GF-D8 (cell line): ENCODE measurements around the gene SMCHD1.
"Not testable (repeated sequence)": the region's sequence is repeated elsewhere in the genome, so short reads cannot be mapped to it uniquely, and the experiment has no call there.

Experiments used
- DNase-seq: peaks from one replicate; lab custom pipeline; 2025; lab: John Stamatoyannopoulos, UW

The SMCHD1 gene

DNA sequence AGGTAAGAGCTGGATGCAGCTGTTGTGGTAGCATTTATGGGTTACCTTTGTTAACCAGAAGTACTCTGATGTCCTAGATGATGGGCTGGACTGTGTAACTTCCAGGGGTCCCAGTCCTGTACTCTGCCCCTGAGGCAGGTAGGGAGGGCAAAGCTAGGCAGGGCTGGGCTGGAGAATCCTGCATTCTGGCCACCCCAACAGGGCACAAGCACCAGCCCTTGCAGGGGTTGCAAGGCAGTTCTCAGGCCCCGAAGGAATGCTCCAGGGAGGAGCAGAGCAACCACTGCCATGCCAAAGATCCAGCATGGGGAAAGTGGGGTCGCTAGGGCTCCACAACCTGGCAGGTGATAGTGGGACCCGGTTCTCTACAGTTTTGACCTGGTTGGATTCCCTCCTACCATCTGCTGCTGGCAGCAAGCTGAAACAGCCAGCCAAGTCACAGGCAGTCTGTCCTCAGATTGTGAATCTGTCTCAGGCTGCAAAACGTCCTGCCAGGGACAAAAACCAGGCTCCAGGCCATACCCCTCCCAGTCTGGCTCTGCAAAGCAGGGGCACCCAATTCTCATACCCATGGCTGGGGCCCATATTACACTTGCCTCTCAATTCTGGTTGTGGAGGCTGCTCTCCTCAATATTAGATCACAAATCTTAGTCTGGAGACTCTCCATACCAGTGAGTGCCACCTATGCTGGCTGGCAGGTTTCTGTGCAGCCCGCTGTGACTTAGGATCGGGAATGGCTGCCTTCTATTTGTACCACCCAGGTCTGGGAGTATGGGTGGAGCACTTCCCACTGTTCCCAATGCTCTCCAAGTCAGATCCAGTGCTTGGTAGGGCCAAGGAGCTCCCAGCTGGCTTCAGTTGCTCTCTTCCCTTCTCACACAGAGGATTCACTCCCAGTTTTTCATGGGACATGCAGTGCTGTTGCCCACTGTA, 61.1 kb downstream of the SMCHD1 start:
- DNase-seq: no peak

DNA sequence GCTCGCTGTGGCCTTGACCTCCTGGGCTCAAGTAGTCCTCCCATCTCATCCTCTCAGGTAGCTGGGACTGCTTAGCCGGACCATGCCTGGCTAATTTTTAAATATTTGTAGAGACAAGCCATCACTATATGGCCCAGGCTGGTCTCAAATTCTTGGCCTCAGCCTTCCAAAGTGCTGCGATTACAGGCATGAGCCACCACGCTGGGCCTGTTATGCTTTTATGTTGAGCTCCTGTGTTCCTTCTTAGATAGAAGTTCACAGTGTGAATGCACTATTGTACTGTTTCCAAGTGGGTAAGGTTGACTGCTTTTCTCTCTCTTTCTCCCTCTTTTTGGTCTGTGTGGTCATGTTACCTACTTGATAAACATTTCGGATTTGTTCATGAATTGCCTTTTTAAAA, 61.9 kb downstream of the SMCHD1 start:
- DNase-seq: no peak

DNA sequence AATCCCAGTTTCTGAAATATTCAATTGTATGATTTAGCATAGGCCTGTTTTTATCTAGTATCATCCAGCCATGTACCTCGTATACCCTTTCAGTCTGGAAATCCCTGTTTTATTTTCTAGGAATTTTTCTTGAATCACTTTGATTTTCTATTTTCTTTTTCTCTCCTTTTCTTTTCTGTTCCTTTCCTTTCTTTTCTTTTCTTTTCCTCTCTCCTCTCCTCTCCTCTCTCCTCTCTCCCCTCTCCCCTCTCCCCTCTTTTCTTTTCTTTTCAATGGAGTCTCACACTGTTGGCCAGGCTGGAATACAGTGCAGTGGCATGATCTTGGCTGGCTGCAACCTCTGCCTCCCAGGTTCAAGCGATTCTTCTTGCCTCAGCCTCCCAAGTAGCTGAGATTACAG, 63.5 kb downstream of the SMCHD1 start:
- DNase-seq: no peak

DNA sequence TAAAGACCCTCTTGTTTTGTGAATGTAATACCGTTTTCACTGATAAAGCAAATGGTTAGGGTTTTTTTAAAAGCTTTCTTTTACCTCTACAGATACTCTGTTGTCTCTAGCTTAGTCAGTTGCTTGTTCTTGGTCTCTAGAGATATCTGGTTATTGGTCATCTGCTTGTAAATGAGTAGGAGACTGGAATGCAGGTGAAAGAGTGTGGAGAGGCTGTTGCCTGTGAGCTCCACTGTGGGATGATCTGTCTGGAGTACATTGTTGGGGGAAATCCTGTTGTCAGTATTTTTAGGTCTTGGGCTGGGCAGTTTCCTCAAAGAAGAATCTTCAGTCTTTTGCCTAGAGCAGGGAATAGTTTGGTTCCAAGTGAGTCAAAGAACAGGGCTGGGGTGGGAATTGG, 67.7 kb downstream of the SMCHD1 start:
- DNase-seq: no peak

DNA sequence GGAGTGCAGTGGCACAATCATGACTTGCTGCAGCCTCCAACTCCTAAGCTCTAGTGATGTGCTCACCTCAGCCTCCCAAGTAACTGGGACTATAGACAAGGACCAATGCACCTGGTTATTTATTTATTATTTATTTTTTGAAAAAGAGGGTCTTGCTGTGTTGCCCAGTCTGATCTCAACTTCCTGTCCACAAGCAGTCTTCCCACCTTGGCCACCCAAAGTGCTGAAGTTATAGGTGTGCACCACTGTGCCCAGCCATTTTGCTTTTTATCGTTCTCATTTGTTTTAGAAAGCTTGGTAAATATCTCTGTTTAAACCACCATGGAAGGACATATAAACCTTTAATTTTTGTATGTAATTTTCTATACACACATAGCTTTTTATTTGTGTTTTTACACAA, 74.2 kb downstream of the SMCHD1 start:
- no peak for DNase-seq

DNA sequence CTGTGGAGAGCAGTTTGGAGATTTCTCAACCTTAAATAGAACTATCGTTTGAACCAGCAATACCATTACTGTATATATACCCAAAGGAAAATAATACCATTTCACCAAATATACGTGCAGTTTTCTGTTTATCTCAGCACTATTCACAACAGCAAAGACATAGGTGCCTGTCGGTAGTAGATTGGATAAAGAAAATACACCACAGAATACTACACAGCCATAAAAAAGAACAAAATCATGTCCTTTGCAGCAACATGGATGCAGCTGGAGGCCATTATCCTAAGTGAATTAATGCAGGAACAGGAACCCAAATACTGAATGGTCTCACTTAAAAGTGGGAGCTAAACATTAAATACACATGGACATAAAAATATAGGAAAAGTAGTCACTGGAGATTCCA, 81.3 kb downstream of the SMCHD1 start:
- no peak for DNase-seq

DNA sequence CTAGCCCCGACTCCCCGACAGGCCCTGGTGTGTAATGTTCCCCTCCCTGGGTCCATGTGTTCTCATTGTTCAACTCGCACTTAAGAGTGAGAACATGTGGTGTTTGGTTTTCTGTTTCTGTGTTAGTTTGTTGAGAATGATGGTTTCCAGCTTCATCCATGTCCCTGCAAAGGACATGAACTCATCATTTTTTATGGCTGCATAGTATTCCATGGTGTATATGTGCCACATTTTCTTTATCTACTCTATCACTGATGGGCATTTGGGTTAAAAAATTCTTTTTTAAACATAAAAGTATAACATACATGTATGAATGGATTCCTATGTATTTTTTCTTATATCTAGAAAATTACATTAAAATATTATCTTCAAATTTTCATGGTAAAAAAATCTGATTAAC, 84.6 kb downstream of the SMCHD1 start:
- not testable (repeated sequence) for DNase-seq

DNA sequence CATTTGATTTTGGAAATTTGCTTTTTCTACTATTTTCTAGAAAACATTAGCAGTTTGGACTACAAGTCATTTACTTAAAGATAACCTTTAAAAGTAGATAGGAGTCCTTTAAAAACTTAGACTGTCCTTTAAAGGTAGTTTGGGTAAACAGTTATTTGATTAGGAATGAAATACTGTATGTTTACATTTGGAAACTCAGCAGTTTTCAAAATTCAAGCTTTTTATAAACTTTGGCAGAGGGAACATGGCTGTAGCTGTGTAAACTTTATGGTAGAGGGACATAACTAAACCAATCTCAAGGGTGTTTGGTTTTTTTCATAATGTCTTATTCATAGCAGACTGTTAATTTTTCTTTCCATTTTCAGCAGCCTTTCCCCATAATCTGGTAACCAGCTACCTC, 90.7 kb downstream of the SMCHD1 start:
- DNase-seq: no peak

DNA sequence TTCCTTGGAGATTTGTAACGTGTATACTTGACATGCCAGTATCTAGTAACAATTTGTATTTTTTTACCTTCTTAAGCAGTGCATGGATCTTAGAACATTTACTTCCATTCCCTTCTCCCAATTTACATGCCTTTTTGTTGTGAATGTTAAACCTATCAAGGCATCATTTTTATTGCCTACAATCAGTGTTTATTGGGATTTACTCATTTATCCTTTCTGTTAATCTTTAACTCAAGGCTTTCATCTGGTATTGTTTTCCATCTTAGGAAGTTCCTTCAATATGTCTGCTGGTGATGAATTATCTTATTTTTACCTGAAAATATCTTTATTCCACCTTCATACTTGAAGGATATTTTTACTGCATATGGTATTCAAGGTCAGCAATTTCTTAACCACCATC, 102.8 kb downstream of the SMCHD1 start:
- no peak for DNase-seq

DNA sequence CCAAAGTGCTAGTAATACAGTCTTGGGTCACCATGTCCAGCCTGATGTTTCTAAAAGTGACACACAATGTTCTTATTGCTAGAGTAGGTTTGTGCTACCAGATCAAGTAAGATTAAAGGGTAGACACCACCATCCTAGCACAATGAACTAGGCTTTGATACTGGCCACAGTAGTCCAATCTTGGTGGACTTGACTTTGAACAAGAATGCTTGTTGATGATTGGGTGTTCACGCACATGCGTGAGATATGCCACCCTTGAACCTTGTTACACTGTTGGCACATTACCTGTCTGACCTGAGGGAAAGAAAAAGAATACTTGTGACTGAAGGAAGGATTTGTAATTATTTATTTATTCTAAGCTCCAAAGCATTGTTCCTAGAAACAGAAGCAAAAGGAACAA, 119.1 kb downstream of the SMCHD1 start:
- DNase-seq: no peak

DNA sequence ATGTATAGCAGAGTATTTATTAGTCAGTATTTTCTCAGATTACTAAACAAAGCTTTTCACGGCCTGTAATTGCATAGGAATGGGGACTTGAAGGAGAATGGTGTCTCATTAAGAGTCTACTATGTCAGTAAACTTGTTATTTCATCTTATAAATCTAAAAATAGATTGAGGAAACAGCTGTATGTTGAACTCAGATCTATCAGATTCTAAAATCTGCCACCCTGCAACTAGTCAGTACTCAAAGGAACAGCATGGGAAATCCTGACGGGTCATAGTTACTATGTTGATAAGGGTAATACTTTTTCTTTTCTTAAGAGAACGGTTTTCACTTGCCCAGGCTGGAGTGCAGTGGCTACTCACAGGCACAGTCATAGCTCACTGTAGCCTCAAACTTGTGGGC, 121.1 kb downstream of the SMCHD1 start:
- no peak for DNase-seq

DNA sequence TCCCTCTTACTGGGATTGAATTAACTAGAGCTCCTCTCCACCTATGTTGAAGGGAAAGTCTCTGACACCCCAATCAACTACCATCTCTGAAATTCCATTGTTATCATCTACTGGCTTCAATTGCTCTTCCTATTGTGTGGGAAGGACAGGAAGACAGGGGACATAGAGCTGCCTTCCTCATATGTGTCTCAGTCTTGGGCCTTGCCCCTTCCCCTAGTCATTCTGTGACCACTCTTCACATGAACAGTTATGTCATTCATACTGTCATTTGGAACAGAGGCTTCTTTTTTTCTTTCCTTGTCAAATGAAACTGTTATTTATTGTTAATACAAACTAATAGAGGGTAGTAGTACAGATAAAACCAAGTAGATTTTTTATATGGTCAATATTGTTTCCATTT, 121.7 kb downstream of the SMCHD1 start:
- DNase-seq: no peak

DNA sequence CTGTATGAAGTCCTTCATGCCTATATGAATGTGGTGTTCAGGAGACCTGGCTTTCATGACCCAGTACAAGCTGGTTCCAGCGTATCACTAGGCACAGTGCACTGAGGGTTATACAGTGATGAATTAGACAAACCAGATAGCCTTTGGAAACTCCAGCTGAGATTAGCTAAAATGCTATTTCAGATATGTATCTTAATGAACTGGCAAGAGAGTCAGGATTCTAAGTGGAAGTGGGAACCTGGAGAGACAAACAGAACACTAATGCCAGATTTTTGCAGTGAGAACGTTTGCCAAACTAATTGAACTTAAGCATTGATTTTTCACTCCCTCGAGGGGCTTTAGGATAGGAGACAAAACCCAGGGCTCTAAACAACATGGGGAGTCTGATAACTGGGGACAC, 125.2 kb downstream of the SMCHD1 start:
- no peak for DNase-seq

DNA sequence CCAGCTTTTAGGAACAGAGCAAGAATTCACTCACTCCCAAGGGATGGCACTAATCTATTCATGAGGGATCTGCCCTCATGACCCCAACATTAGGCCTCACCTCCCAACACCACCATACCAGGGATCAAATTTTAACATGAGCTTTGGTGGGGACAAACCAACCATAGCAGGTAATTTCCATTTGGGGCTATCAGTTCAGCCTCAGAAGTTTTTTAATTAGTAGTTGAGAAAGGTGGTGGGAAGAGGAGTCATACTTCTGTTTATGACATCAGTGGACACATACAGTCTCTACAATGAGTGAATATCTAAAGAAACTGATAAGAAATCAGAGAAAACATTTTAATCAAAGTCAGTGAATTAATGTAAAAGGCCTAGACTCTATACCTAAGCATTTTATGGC, 131.7 kb downstream of the SMCHD1 start:
- no peak for DNase-seq

DNA sequence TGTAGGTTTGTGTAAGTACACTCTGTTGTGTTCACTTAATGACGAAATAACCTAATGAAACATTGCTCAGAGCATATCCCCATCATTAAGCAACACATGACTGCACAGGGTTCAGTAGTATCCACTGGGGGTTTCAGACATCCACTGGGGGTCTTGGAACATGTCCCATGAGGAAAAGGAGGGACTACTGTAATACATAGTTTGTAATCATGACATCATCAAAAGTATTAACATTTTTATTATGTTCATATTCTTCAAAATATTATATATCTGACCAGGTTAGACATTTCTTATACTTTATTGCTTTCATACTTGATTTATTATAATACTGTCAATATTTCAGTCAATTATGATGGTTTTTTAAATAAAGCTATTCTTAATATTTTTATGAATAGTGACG, 136.9 kb downstream of the SMCHD1 start:
- DNase-seq: no peak

DNA sequence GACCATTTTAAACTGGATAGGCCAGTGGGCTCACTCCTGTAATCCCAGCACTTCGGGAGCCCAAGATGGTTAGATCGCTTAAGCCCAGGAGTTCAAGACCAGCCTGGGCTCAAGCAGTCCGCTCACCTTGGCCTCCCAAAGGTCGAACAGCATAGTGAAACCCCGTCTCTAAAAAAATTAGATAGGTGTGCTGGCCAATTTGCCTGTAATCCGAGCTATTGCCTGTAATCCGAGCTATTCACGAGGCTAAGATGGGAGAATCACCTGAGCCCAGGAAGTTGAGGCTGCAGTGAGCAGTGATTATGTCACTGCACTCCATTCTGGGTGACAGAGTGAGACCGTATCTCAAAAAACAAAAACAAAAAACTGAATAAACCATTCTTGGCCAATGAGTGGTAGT, 138.6 kb downstream of the SMCHD1 start:
- DNase-seq: no peak

DNA sequence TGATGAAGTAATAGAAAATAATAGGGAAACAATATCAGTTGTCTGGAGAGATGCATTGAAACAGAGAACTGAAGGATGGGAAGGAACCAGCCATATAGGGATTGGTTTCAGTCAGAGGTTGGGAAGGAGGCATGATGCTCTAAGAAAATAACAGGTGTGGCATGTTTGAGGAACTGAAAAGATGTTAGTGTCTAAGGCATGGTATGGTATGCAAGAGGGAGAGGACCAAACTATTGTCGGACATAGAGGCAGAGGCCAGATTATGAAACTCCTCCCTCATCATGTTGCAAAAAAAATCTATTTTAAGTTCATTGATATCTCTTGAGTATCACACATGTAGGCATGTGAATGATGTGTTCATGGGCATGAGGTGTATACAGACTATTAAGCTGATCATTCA, 142.4 kb downstream of the SMCHD1 start:
- no peak for DNase-seq

DNA sequence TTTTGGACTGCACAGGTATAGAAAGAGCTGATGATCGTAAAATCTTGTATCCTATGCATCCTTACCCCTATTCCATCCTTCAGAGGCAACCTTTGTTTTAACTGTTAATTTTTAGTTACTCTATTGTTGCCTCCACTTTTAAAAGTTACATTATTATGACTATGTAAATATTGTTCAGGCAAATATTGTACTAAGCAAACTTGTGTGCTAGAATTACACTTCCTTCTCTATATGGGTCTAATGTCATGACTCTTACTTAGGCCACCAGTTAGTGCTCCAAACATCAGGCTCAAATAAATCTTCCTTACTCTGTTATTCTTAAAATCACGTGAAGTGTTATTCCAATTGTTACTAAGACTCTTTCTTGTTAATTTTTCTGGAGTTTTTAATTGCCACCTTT, 143.8 kb downstream of the SMCHD1 start:
- no peak for DNase-seq

DNA sequence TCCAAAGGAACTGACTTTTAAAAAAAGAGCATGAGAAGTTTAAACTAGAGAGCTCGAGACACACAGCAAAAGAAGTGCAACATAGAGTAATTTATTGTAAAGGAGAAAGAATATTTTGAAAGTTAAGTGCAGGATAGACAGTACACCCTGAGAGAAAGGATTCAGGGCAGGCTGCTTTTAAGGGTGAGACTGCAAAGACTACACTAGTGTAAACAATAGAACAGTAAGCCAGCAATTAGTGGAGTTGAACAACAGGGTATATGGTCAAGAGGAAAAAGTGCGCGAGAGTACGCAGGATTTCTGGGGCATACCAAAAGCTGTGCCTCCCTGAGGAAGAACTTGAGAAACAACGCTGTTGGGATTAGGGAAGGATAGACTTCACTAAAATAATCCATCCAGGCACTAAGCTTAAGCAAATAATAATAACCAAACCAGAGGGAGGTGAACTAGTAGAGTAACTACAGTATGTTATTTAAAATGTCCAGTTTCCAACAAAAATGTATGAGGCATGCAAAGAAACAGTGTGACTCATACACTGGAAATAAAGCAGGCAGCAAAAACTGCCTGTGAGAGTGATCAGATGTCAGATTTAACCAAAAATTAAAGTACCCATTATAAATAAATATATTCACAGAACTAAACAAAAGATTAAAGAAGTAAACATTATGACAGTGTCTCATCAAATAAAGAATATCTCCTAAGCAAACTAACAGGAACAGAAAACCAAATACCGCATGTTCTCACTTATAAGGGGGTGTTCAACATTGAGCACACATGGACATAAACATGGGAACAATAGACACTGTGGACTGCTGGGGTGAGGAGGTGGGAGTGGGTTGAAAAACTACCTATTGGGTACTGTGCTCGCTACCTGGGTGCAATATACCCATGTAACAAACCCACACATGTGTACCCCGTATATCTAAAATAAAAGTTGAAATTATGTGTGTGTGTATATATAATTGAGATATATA, 150.7 kb downstream of the SMCHD1 start:
- no peak for DNase-seq

DNA sequence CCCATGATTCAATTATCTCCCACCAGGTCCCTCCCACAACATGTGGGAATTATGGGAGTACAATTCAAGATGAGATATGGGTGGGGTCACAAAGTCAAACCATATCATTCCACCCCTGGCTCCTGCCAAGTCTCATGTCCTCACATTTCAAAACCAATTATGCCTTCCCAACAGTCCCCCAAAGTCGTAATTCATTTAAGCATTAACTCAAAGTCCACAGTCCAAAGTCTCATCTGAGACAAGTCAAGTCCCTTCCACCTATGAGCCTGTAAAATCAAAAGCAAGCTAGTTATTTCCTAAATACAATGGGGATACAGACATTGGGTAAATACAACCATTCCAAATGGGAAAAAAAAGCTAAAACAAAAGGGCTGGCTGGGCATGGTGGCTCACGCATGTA, 153.1 kb downstream of the SMCHD1 start:
- not testable (repeated sequence) for DNase-seq

DNA sequence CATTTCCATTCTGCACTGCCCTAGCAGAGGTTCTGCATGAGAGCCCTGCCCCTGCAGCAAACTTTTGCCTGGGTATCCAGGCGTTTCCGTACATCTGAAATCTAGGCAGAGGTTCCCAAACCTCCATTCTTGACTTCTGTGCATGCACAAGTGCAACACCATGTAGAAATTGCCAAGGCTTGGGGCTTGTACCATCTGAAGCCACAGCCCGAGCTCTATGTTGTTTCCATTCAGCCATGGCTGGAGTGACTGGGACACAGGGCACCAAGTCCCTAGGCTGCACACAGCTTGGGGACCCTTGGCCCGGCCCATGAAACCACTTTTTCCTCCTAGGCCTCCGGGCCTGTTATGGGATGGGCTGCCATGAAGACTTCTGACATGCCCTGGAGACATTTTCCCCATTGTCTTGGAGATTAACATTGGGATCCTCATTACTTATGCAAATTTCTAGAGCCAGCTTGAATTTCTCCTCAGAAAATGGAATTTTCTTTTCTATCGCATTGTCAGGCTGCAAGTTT, 154.2 kb downstream of the SMCHD1 start:
- DNase-seq: not testable (repeated sequence)

DNA sequence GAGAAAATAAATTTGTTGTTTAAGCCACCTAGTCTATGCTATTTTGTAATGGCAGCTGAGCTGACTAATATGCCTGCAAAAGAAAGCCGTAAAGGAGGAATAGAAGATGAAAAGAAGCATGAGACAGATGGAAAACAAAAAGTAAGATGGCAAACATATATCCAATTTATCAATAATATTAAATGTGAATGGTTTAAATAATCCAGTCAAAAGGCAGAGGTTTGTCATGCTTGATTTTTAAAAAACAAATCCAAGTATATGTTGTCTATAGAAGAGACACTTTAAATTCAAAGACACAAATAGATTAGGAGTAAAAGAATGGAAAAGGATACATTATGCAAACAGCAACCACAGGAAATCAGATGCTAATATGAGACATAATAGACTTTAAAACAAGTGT, 155.9 kb downstream of the SMCHD1 start:
- no peak for DNase-seq

DNA sequence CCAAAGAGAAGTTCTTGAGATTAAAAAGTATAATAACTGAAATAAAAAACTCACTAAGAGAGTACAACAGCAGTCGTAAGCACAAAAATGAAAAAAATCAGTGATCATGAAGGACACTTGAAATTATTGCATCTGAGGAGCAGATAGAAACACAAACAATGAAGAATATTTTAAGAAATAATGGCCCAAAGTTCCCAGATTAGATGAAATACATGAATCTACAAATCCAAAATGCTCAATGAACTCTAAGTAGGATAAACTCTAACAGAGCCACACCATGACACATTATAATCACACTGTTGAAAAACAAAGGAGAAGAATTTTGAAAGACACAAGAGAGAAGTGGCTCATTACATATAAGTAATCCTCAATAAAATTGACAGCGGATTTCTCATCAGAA, 159.4 kb downstream of the SMCHD1 start:
- no peak for DNase-seq
